Stomach (tissue), 4 donors: ENCODE results near the gene SLC26A1.

ENCODE experiments used
- EP300 ChIP-seq: sonication (generic); formaldehyde crosslinking; IDR thresholded peaks from one replicate; pipeline ENCODE4 v1.6.1; 2017; ENCODE audit warnings: antibody characterized with exemption
- POLR2A ChIP-seq, 4 donors: fragments of 450-650 bp; IDR thresholded peaks; one replicate each; pipeline ENCODE4 v1.6.1; 2016; ENCODE audit warnings: antibody characterized with exemption in 4 of 4, control low read depth in 2 of 4, mild to moderate bottlenecking in 1 of 4, moderate library complexity in 1 of 4
- TF ChIP-seq, protein P1 (sequence below), 7 experiments: fragments of 450-650 bp in 4 of 7; fragments of 200-600 bp in 3 of 7; sonication (generic) in 3 of 7; IDR thresholded peaks; one replicate each; pipeline ENCODE4 v1.5.1; 2016 to 2019; ENCODE audit warnings: antibody characterized with exemption in 7 of 7, control low read depth in 2 of 7, mild to moderate bottlenecking in 1 of 7

DNA sequence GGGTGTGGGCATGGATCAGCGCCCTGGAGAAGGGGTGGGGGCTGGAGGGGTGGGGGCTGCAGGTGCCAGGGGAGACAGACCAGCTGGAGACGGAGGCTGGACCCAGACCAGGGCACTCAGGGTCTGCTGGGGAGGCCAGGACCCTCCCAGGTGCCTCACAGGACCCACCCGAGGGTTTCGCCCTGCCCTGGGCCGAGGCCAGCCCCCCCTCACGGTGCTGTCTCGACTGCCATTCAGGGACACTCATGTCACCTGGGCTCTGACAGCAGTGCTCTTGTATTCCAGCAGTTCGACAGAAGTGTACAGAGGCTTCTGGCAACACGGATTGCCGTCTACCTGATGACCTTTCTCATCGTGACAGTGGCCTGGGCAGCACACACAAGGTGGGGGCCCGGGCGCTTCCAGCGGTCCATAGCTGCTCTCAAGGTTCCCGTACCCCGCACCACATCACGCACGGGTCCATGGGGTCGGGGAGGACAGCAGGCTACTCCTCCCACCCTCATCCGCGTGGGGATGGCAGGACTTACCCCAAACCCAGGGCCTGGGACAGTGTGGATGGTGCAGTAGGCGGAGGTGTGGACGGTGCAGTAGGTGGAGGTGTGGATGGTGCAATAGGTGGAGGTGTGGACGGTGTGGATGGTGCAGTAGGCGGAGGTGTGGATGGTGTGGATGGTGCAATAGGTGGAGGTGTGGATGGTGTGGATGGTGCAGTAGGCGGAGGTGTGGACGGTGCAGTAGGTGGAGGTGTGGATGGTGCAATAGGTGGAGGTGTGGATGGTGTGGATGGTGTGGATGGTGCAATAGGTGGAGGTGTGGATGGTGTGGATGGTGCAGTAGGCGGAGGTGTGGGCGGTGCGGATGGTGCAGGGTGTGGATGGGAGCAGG lies 42.8 kb downstream of the SLC26A1 start:
- TF ChIP-seq, protein P1, sequence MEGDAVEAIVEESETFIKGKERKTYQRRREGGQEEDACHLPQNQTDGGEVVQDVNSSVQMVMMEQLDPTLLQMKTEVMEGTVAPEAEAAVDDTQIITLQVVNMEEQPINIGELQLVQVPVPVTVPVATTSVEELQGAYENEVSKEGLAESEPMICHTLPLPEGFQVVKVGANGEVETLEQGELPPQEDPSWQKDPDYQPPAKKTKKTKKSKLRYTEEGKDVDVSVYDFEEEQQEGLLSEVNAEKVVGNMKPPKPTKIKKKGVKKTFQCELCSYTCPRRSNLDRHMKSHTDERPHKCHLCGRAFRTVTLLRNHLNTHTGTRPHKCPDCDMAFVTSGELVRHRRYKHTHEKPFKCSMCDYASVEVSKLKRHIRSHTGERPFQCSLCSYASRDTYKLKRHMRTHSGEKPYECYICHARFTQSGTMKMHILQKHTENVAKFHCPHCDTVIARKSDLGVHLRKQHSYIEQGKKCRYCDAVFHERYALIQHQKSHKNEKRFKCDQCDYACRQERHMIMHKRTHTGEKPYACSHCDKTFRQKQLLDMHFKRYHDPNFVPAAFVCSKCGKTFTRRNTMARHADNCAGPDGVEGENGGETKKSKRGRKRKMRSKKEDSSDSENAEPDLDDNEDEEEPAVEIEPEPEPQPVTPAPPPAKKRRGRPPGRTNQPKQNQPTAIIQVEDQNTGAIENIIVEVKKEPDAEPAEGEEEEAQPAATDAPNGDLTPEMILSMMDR (IDR thresholded peaks at IDR 0.05) = no peak
- TF ChIP-seq POLR2A (IDR thresholded peaks at IDR 0.05) (no peak), EP300 (no peak)
